ENCODE results near the gene MAP3K9. TPM values are rescaled to one million over a fixed set of nuclear protein-coding genes. Genes with fewer than 3 reads are reported as not detected.
A peak's percentile ranks its signal among the peaks of the same experiment; 100 is the strongest.

Gene MAP3K9
- total RNA-seq, 2 donors from 2014 or later: 6.2 to 7.5 TPM

GRCh38 chr14:70811050-70811449 is 1.7 kb upstream of the MAP3K9 start:
- no peaks in the 10 kb centered on the region for H3K9me3 Mint-ChIP-seq
- H3K36me3 Mint-ChIP-seq (ENCODE audit: insufficient read depth in 2 of 2): peaks cover 0 to 2% of the 10 kb centered on the region in 2 donors
- H3K27ac Mint-ChIP-seq: no peak overlapping the region
- H3K4me1 Mint-ChIP-seq (ENCODE audit: low read depth): peaks cover 14% of the 10 kb centered on the region
- no peak overlapping the region for H3K4me3 Mint-ChIP-seq
- ATAC-seq (replicated peaks in 1 of 2) (peak; percentile 57 to 66), DNase-seq (peak in 1 of 2 donors; percentile 15)
- peaks cover 5% of the 10 kb centered on the region for H3K27me3 Mint-ChIP-seq (ENCODE audit: low read depth)

DNA sequence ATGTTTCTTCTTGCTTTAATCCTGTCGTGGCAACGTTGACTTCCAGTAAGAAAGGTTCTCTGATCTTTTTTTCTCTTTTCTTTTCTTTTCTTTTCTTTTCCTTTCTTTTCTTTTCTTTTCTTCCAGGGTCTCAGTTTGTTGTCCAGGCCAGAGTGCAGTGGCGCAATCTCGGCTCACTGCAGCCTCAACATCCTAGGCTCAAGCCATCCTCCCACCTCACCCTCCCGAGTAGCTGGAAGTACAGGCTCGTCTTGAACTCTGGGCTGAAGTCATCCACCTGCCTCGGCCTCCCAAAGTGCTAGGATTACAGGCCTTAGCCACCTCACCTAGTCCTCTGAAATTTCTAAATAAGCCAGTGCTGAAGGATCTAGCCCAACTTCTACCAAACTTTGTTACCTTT is 1.3 kb upstream of the MAP3K9 start:
- no peak for DNase-seq
- H3K27me3 Mint-ChIP-seq (ENCODE audit: low read depth): peaks cover 5% of the 10 kb centered on the region
- no peaks in the 10 kb centered on the region for H3K9me3 Mint-ChIP-seq
- no peak overlapping the region for H3K27ac Mint-ChIP-seq
- no peak for ATAC-seq (replicated peaks in 1 of 2)
- peaks cover 0 to 2% of the 10 kb centered on the region in 2 donors for H3K36me3 Mint-ChIP-seq (ENCODE audit: insufficient read depth in 2 of 2)
- H3K4me3 Mint-ChIP-seq: no peak overlapping the region
- H3K4me1 Mint-ChIP-seq (ENCODE audit: low read depth): peaks cover 14% of the 10 kb centered on the region

- peaks cover 12% of the 10 kb centered on the region for H3K4me1 Mint-ChIP-seq (ENCODE audit: low read depth)
- peak; percentile 24 for ATAC-seq (replicated peaks in 1 of 2)
- peak; percentile 48 to 51 for DNase-seq
- peaks cover 5% of the 10 kb centered on the region for H3K27me3 Mint-ChIP-seq (ENCODE audit: low read depth)
- no peaks in the 10 kb centered on the region for H3K9me3 Mint-ChIP-seq
- H3K36me3 Mint-ChIP-seq (ENCODE audit: insufficient read depth in 2 of 2): peaks cover 0 to 2% of the 10 kb centered on the region in 2 donors
- peak overlapping the region; percentile 16 for H3K27ac Mint-ChIP-seq
- H3K4me3 Mint-ChIP-seq: peak overlapping the region in 1 of 2 donors; percentile 82
Measured at GRCh38 chr14:70808416-70809224, 693 bp downstream of the MAP3K9 start.

GRCh38 chr14:70807898-70808415 is 1.4 kb downstream of the MAP3K9 start:
- Mint-ChIP-seq H3K9me3 (no peaks in the 10 kb centered on the region), H3K27me3 (ENCODE audit: low read depth) (peaks cover 5% of the 10 kb centered on the region), H3K36me3 (ENCODE audit: insufficient read depth in 2 of 2) (peaks cover 0 to 2% of the 10 kb centered on the region in 2 donors), H3K4me1 (ENCODE audit: low read depth) (peaks cover 9% of the 10 kb centered on the region), H3K4me3 (peak overlapping the region in 1 of 2 donors; percentile 82), H3K27ac (peak overlapping the region; percentile 30)
- peak; percentile 65 to 74 for DNase-seq
- ATAC-seq (replicated peaks in 1 of 2): peak; percentile 22 to 29

GRCh38 chr14:70804556-70805162 is 4.7 kb downstream of the MAP3K9 start:
- H3K36me3 Mint-ChIP-seq (ENCODE audit: insufficient read depth in 2 of 2): peaks cover 5 to 8% of the 10 kb centered on the region in 2 donors
- H3K4me3 Mint-ChIP-seq: no peak overlapping the region
- H3K9me3 Mint-ChIP-seq: no peaks in the 10 kb centered on the region
- peaks cover 21% of the 10 kb centered on the region for H3K4me1 Mint-ChIP-seq (ENCODE audit: low read depth)
- peaks cover 5% of the 10 kb centered on the region for H3K27me3 Mint-ChIP-seq (ENCODE audit: low read depth)
- no peak overlapping the region for H3K27ac Mint-ChIP-seq
- DNase-seq (no peak), ATAC-seq (replicated peaks in 1 of 2) (no peak)

GRCh38 chr14:70803321-70804310 is 5.7 kb downstream of the MAP3K9 start:
- no peak overlapping the region for H3K27ac Mint-ChIP-seq
- peaks cover 5 to 11% of the 10 kb centered on the region in 2 donors for H3K36me3 Mint-ChIP-seq (ENCODE audit: insufficient read depth in 2 of 2)
- H3K4me1 Mint-ChIP-seq (ENCODE audit: low read depth): peaks cover 21% of the 10 kb centered on the region
- H3K4me3 Mint-ChIP-seq: no peak overlapping the region
- ATAC-seq (replicated peaks in 1 of 2) (no peak), DNase-seq (no peak)
- H3K27me3 Mint-ChIP-seq (ENCODE audit: low read depth): peaks cover 5% of the 10 kb centered on the region
- H3K9me3 Mint-ChIP-seq: no peaks in the 10 kb centered on the region

DNA sequence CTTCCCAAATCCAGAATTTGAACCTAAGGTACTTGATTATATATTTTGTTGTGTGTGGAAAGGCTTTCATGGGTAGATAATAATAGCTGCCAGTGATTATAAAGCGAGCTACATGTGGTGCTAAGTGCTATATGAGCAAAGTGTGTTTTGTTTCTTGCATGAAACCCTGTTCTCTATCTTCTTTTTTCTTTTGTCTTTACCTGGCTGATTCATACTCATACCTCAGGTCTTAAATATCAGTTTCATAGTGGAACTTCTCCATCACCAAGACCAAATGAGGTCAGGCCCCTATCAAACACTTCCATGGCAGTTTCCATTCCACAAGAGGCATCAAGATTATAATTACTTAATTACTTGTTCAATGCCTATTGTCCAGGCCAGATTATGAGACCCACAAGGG is 6.9 kb downstream of the MAP3K9 start:
- ATAC-seq (replicated peaks in 1 of 2) (no peak), DNase-seq (no peak)
- Mint-ChIP-seq H3K4me1 (ENCODE audit: low read depth) (peaks cover 13% of the 10 kb centered on the region), H3K4me3 (no peak overlapping the region), H3K9me3 (no peaks in the 10 kb centered on the region), H3K36me3 (ENCODE audit: insufficient read depth in 2 of 2) (peaks cover 5 to 9% of the 10 kb centered on the region in 2 donors), H3K27me3 (ENCODE audit: low read depth) (peaks cover 5% of the 10 kb centered on the region), H3K27ac (no peak overlapping the region)

GRCh38 chr14:70801836-70802235 is 7.5 kb downstream of the MAP3K9 start:
- DNase-seq (no peak), ATAC-seq (replicated peaks in 1 of 2) (no peak)
- H3K27ac Mint-ChIP-seq: no peak overlapping the region
- no peak overlapping the region for H3K4me3 Mint-ChIP-seq
- peaks cover 13% of the 10 kb centered on the region for H3K4me1 Mint-ChIP-seq (ENCODE audit: low read depth)
- H3K9me3 Mint-ChIP-seq: no peaks in the 10 kb centered on the region
- H3K27me3 Mint-ChIP-seq (ENCODE audit: low read depth): peaks cover 3% of the 10 kb centered on the region
- H3K36me3 Mint-ChIP-seq (ENCODE audit: insufficient read depth in 2 of 2): peaks cover 5 to 9% of the 10 kb centered on the region in 2 donors

- H3K27me3 Mint-ChIP-seq (ENCODE audit: low read depth): no peaks in the 10 kb centered on the region
- ATAC-seq (replicated peaks in 1 of 2): no peak
- peaks cover 4 to 9% of the 10 kb centered on the region in 2 donors for H3K36me3 Mint-ChIP-seq (ENCODE audit: insufficient read depth in 2 of 2)
- no peak overlapping the region for H3K27ac Mint-ChIP-seq
- H3K9me3 Mint-ChIP-seq: no peaks in the 10 kb centered on the region
- no peak overlapping the region for H3K4me3 Mint-ChIP-seq
- DNase-seq: no peak
- peaks cover 4% of the 10 kb centered on the region for H3K4me1 Mint-ChIP-seq (ENCODE audit: low read depth)
Measured at GRCh38 chr14:70796551-70796950, 12.8 kb downstream of the MAP3K9 start.

- no peaks in the 10 kb centered on the region for H3K27me3 Mint-ChIP-seq (ENCODE audit: low read depth)
- no peaks in the 10 kb centered on the region for H3K4me1 Mint-ChIP-seq (ENCODE audit: low read depth)
- H3K27ac Mint-ChIP-seq: no peak overlapping the region
- H3K4me3 Mint-ChIP-seq: no peak overlapping the region
- no peak for DNase-seq
- no peaks in the 10 kb centered on the region for H3K9me3 Mint-ChIP-seq
- H3K36me3 Mint-ChIP-seq (ENCODE audit: insufficient read depth in 2 of 2): no peaks in the 10 kb centered on the region
- ATAC-seq (replicated peaks in 1 of 2): no peak
Measured at GRCh38 chr14:70794294-70794693, 15.0 kb downstream of the MAP3K9 start.

DNA sequence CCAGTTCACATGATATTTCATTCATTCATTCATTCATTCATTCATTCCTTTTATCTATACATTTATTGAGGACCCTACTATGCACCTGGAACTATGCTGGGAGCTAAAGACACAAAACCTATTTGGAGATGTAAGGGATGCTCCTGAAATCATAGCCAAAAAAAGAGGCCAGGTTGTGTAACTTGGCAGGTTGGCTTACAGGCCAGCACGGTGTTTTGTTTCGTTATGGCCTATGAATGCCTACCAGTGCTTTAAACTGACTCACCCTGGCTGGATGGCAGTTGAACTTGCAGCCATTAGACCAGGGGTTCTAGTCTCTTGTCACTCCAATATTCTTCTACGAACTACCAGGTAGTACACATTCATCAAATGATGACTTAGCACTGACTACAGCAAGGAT is 15.7 kb downstream of the MAP3K9 start:
- Mint-ChIP-seq H3K36me3 (ENCODE audit: insufficient read depth in 2 of 2) (no peaks in the 10 kb centered on the region), H3K4me1 (ENCODE audit: low read depth) (no peaks in the 10 kb centered on the region), H3K9me3 (no peaks in the 10 kb centered on the region), H3K27ac (no peak overlapping the region), H3K27me3 (ENCODE audit: low read depth) (no peaks in the 10 kb centered on the region), H3K4me3 (no peak overlapping the region)
- ATAC-seq (replicated peaks in 1 of 2) (no peak), DNase-seq (no peak)

DNA sequence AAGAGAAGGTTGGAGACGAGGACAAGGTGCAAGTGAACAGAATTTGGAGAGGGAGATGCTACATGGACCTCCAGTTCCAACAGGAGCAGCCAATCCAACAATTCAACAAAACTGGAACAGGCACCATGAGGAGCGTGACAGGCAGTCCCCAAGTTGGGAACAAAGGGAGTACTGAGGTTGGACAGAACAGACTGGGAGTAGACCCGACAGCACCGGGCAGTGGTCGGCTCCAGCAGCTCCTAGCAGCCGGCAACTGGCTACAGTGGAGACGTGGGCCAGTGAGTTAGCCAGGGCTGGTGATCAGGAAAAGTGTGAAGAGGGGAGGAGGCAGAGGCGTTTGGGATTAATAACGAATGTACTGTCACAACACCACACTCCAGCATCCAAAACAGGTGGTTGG is 16.4 kb downstream of the MAP3K9 start:
- Mint-ChIP-seq H3K9me3 (no peaks in the 10 kb centered on the region), H3K36me3 (ENCODE audit: insufficient read depth in 2 of 2) (no peaks in the 10 kb centered on the region)
- no peak for ATAC-seq (replicated peaks in 1 of 2)

More for the DNA sequence above, 16.4 kb downstream of the MAP3K9 start:
- Mint-ChIP-seq H3K27me3 (ENCODE audit: low read depth) (no peaks in the 10 kb centered on the region), H3K4me1 (ENCODE audit: low read depth) (no peaks in the 10 kb centered on the region), H3K4me3 (no peak overlapping the region), H3K27ac (no peak overlapping the region)
- no peak for DNase-seq

All from activated T-cell treated with anti-CD3 and anti-CD28 coated beads, Interleukin-2, amount 50 U/mL, for 72 hours (primary cell).